Trophoblast cell (in vitro differentiated cells and primary cell): Measurements from ENCODE around the gene CAMK1D.

Source experiments
- DNase-seq, 2 donors: peaks; one replicate each; pipeline ENCODE4 v3.0.0-alpha.2; 2016
- H2AFZ ChIP-seq: 2 replicates; pipeline ENCODE4 v1.6.1; 2013; ENCODE audit warnings: low read length, moderate library complexity, mild to moderate bottlenecking; ENCODE audit not compliant: insufficient read depth, poor library complexity
- H2AK5ac ChIP-seq: 2 replicates; pipeline ENCODE4 v1.6.1; 2013; ENCODE audit warnings: mild to moderate bottlenecking, low read length
- H2BK120ac ChIP-seq: 2 replicates; pipeline ENCODE4 v1.6.1; 2013; ENCODE audit warnings: low read length, mild to moderate bottlenecking, moderate library complexity; ENCODE audit not compliant: insufficient read depth, poor library complexity
- H2BK12ac ChIP-seq: 2 replicates; pipeline ENCODE4 v1.6.1; 2013; ENCODE audit warnings: mild to moderate bottlenecking, low read length, moderate library complexity
- H2BK5ac ChIP-seq: 2 replicates; pipeline ENCODE4 v1.6.1; 2013; ENCODE audit warnings: low read length, low read depth, moderate library complexity, mild to moderate bottlenecking; ENCODE audit not compliant: poor library complexity
- H3K14ac ChIP-seq: 2 replicates; pipeline ENCODE4 v1.6.1; 2013; ENCODE audit warnings: mild to moderate bottlenecking, low read length
- H3K18ac ChIP-seq: 2 replicates; pipeline ENCODE4 v1.6.1; 2013; ENCODE audit warnings: mild to moderate bottlenecking, low read length
- H3K23ac ChIP-seq: 2 replicates; pipeline ENCODE4 v1.6.1; 2013; ENCODE audit warnings: low read length
- H3K27ac ChIP-seq: 2 replicates; pipeline ENCODE4 v1.5.1; 2013; ENCODE audit warnings: low read depth, mild to moderate bottlenecking, inconsistent platforms, low read length, moderate library complexity
- H3K27me3 ChIP-seq: 2 replicates; pipeline ENCODE4 v1.6.1; 2013; ENCODE audit warnings: inconsistent platforms, mild to moderate bottlenecking, low read length, moderate library complexity; ENCODE audit not compliant: insufficient read depth
- H3K36me3 ChIP-seq, 2 experiments: 1 replicate in 1 of 2; 2 replicates in 1 of 2; pipeline ENCODE4 v1.6.1; 2013; ENCODE audit warnings: low read length in 2 of 2, mild to moderate bottlenecking in 2 of 2, moderate library complexity in 1 of 2; ENCODE audit not compliant: insufficient read depth in 2 of 2, control insufficient read depth in 1 of 2
- H3K4ac ChIP-seq: 2 replicates; pipeline ENCODE4 v1.6.1; 2013; ENCODE audit warnings: low read depth, mild to moderate bottlenecking, low read length, moderate library complexity
- H3K4me1 ChIP-seq, 2 experiments: 1 replicate in 1 of 2; 2 replicates in 1 of 2; pipeline ENCODE4 v1.6.1; 2013; ENCODE audit warnings: low read length in 2 of 2, mild to moderate bottlenecking in 2 of 2, moderate library complexity in 1 of 2; ENCODE audit not compliant: insufficient read depth in 2 of 2, control insufficient read depth in 1 of 2
- H3K4me2 ChIP-seq: 2 replicates; pipeline ENCODE4 v1.6.1; 2013; ENCODE audit warnings: inconsistent platforms, mild to moderate bottlenecking, low read length, moderate library complexity
- H3K4me3 ChIP-seq: 2 replicates; pipeline ENCODE4 v1.5.1; 2013; ENCODE audit warnings: mild to moderate bottlenecking, low read depth, low read length, inconsistent platforms
- H3K79me1 ChIP-seq: one replicate; pipeline ENCODE4 v1.6.1; 2013; ENCODE audit warnings: low read length
- H3K79me2 ChIP-seq: 2 replicates; pipeline ENCODE4 v1.6.1; 2013; ENCODE audit warnings: low read length, mild to moderate bottlenecking; ENCODE audit not compliant: control insufficient read depth, insufficient read depth, poor library complexity
- H3K9ac ChIP-seq: 2 replicates; pipeline ENCODE4 v1.6.1; 2013; ENCODE audit warnings: mild to moderate bottlenecking, low read length
- H3K9me3 ChIP-seq: 2 replicates; pipeline ENCODE4 v1.6.1; 2013; ENCODE audit warnings: low read depth, mild to moderate bottlenecking, control low read depth, inconsistent platforms, low read length; ENCODE audit not compliant: insufficient read depth
- H4K12ac ChIP-seq: 2 replicates; pipeline ENCODE4 v1.6.1; 2013; ENCODE audit warnings: low read depth, mild to moderate bottlenecking, low read length, moderate library complexity
- H4K8ac ChIP-seq: 2 replicates; pipeline ENCODE4 v1.6.1; 2013; ENCODE audit warnings: low read depth, mild to moderate bottlenecking, low read length, moderate library complexity
- H4K91ac ChIP-seq: one replicate; pipeline ENCODE4 v1.6.1; 2013; ENCODE audit warnings: low read depth, mild to moderate bottlenecking, low read length, moderate library complexity
- WGBS: extraction: QIAGEN DNeasy Blood & Tissue Kit; methylation state at CpG from one replicate; pipeline ENCODE4 v1.1.7; 2013; ENCODE audit warnings: missing lambda C conversion rate; ENCODE audit not compliant: insufficient read length, insufficient coverage; ENCODE audit errors: extremely low coverage; 5-methylcytosine and 5-hydroxymethylcytosine counted together

The CAMK1D gene

DNA sequence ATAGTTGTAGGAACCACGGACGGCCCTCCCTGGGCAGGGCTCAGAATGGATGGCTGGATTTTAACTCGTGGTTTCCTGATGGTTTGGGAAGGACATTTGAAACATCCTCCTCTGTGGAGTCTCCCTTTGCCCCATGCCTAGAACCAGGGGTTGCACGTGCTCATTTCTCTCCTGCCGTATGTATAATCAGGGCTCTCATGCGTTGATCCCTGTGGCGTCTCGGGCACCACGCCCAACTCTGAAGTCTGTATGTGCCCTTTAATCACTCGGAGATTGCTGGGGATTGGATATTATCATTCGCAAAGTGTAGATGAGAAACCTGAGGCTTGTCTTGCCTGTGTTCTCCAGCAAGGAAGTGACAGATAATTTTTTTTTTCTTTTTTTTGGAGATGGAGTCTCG lies 257.1 kb downstream of the CAMK1D start:
- Histone ChIP-seq H3K36me3 (no peaks in the 10 kb centered on the region), H3K4ac (no peak overlapping the region), H3K79me1 (no peaks in the 10 kb centered on the region), H3K23ac (no peak overlapping the region), H2BK12ac (no peak overlapping the region), H3K4me2 (no peak overlapping the region), H3K14ac (no peak overlapping the region), H3K9ac (no peak overlapping the region), H2BK5ac (no peak overlapping the region), H3K79me2 (no peaks in the 10 kb centered on the region), H3K27me3 (no peaks in the 10 kb centered on the region), H2BK120ac (no peak overlapping the region), H4K91ac (no peak overlapping the region), H3K9me3 (no peaks in the 10 kb centered on the region), H2AK5ac (no peak overlapping the region), H4K8ac (no peak overlapping the region), H4K12ac (no peak overlapping the region), H3K4me1 (no peaks in the 10 kb centered on the region), H3K4me3 (no peak overlapping the region), H3K18ac (no peak overlapping the region), H3K27ac (no peak overlapping the region), H2AFZ (no peak overlapping the region)
- no CpG with 5 or more reads among the region's 12 CpGs for WGBS
- no peak for DNase-seq

DNA sequence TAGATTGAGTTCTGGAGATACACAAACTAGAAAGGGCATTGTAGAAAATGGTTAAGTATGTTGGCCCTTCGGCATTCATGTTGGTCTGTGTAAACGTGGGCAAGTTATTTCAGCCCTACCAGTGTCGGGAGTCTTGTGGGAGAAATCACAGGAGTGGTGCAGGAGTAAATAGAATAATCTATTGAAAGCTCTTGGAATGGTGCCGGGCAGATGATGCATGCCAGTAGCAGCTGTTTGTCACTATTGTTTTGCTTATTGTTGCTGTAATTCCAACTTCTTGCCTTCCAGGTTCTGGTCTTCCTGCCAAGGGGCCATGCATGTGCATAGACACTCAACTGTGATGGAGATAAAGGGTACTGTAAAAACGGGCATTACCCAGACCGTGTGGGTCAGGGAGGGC lies 259.4 kb downstream of the CAMK1D start:
- Histone ChIP-seq H3K18ac (no peak overlapping the region), H3K36me3 (no peaks in the 10 kb centered on the region), H3K79me1 (no peaks in the 10 kb centered on the region), H4K91ac (no peak overlapping the region), H3K79me2 (no peaks in the 10 kb centered on the region), H3K27me3 (no peaks in the 10 kb centered on the region), H2BK12ac (no peak overlapping the region), H3K27ac (no peak overlapping the region), H3K4me1 (no peaks in the 10 kb centered on the region), H3K4me3 (no peak overlapping the region), H2BK5ac (no peak overlapping the region), H4K8ac (no peak overlapping the region), H3K4me2 (no peak overlapping the region), H4K12ac (no peak overlapping the region), H3K4ac (no peak overlapping the region), H3K14ac (no peak overlapping the region), H3K23ac (no peak overlapping the region), H3K9ac (no peak overlapping the region), H2BK120ac (no peak overlapping the region), H2AK5ac (no peak overlapping the region), H3K9me3 (no peaks in the 10 kb centered on the region), H2AFZ (no peak overlapping the region)
- DNase-seq: no peak
- WGBS: no CpG with 5 or more reads among the region's 6 CpGs

DNA sequence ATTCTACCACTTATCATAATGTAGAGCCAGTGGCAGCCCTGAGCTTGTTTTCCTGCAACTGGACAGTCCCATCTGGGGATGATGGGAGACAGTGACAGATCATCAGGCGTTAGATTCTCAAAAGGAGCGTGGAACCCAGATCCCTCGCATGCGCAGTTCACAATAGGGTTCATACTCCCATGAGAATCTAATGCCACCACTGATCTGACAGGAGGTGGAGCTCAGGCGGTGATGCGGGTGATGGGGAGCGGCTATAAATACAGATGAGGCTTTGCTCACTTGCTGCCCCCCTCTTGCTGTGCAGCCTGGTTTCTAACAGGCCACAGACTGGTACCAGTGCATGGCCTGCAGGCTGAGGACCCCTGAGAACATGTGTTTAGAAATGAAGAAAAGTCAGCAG lies 260.1 kb downstream of the CAMK1D start:
- H3K4me3 ChIP-seq: no peak overlapping the region
- H3K36me3 ChIP-seq: no peaks in the 10 kb centered on the region
- DNase-seq: no peak
- no peaks in the 10 kb centered on the region for H3K27me3 ChIP-seq
- H3K9me3 ChIP-seq: no peaks in the 10 kb centered on the region
- H3K14ac ChIP-seq: no peak overlapping the region
- H3K79me1 ChIP-seq: no peaks in the 10 kb centered on the region
- no peak overlapping the region for H3K4ac ChIP-seq
- H2BK12ac ChIP-seq: no peak overlapping the region
- H3K4me2 ChIP-seq: no peak overlapping the region
- no peak overlapping the region for H3K9ac ChIP-seq
- no peak overlapping the region for H4K91ac ChIP-seq
- no peak overlapping the region for H2AFZ ChIP-seq
- H3K79me2 ChIP-seq: no peaks in the 10 kb centered on the region
- no peak overlapping the region for H4K8ac ChIP-seq
- no peak overlapping the region for H2BK5ac ChIP-seq
- H3K23ac ChIP-seq: no peak overlapping the region
- no peak overlapping the region for H2BK120ac ChIP-seq
- WGBS: no CpG with 5 or more reads among the region's 7 CpGs
- no peak overlapping the region for H2AK5ac ChIP-seq
- H3K18ac ChIP-seq: no peak overlapping the region
- no peak overlapping the region for H3K27ac ChIP-seq
- H3K4me1 ChIP-seq: no peaks in the 10 kb centered on the region
- H4K12ac ChIP-seq: no peak overlapping the region

DNA sequence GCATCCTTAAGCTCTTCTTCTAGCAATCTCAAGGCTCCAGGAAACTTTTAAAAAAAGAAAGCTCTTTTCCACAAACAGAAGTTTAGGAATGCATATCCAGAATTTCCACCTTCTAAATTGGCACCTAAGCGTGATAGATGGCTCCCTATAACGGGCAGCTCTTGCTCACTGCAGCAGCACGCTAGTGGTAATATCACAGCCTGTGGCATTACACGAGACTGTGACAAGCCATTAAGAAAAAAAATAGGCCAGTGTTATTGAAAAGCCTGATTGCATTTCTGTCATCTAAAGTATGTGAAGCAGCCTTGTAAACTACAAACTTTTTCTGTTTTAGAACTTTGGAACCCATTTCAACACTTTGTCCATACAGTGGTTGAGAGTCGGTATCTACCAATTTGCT lies 263.8 kb downstream of the CAMK1D start:
- Histone ChIP-seq H2BK12ac (no peak overlapping the region), H3K4ac (no peak overlapping the region), H3K18ac (no peak overlapping the region), H2AFZ (no peak overlapping the region), H3K4me1 (no peaks in the 10 kb centered on the region), H3K9me3 (peaks cover 2% of the 10 kb centered on the region), H3K4me3 (no peak overlapping the region), H2AK5ac (no peak overlapping the region), H3K79me2 (no peaks in the 10 kb centered on the region), H4K8ac (no peak overlapping the region), H3K23ac (no peak overlapping the region), H3K79me1 (no peaks in the 10 kb centered on the region), H2BK120ac (no peak overlapping the region), H3K9ac (no peak overlapping the region), H3K14ac (no peak overlapping the region), H2BK5ac (no peak overlapping the region), H3K4me2 (no peak overlapping the region), H3K36me3 (no peaks in the 10 kb centered on the region), H3K27me3 (no peaks in the 10 kb centered on the region), H3K27ac (no peak overlapping the region), H4K12ac (no peak overlapping the region), H4K91ac (no peak overlapping the region)
- WGBS: no CpG with 5 or more reads among the region's 5 CpGs
- DNase-seq: no peak
